ENCODE measurements around the gene LIN37.

The LIN37 gene

GRCh38 chr19:35748106-35749020 lies at the start of gene LIN37:
TSS of gene LIN37 (plus strand) at chr19:35748576. CDS start at chr19:35748725, 149 bp downstream.
- peak; percentile 99 for DNase-seq (ENCODE audit: low read depth)

- peak; percentile 92 for DNase-seq (ENCODE audit: low read depth)
Measured at GRCh38 chr19:35702223-35703012, 46.0 kb upstream of the LIN37 start.

- no peak for DNase-seq (ENCODE audit: low read depth)
Measured at GRCh38 chr19:35703343-35703742, 45.0 kb upstream of the LIN37 start.

- no peak for DNase-seq (ENCODE audit: low read depth)
Measured at GRCh38 chr19:35704218-35704617, 44.2 kb upstream of the LIN37 start, which contains the start of gene ZBTB32. TSS of gene ZBTB32 (plus strand) at chr19:35704558. CDS start at chr19:35714627, 10,069 bp downstream.

GRCh38 chr19:35708391-35708790 lies 40.0 kb upstream of the LIN37 start:
- no peak for DNase-seq (ENCODE audit: low read depth)

GRCh38 chr19:35710784-35711723 lies 37.3 kb upstream of the LIN37 start:
- DNase-seq (ENCODE audit: low read depth), result no peak

- DNase-seq (ENCODE audit: low read depth), result no peak
Measured at GRCh38 chr19:35712567-35713505, 35.5 kb upstream of the LIN37 start.

- no peak for DNase-seq (ENCODE audit: low read depth)
Measured at GRCh38 chr19:35713506-35713850, 34.9 kb upstream of the LIN37 start.

- no peak for DNase-seq (ENCODE audit: low read depth)
Measured at GRCh38 chr19:35713904-35714495, 34.4 kb upstream of the LIN37 start.

GRCh38 chr19:35714601-35715354 lies 33.6 kb upstream of the LIN37 start:
- no peak for DNase-seq (ENCODE audit: low read depth)

- DNase-seq (ENCODE audit: low read depth), result no peak
Measured at GRCh38 chr19:35715355-35715809, 33.0 kb upstream of the LIN37 start.

GRCh38 chr19:35715981-35716800 lies 32.2 kb upstream of the LIN37 start:
- DNase-seq (ENCODE audit: low read depth), result peak; percentile 26

GRCh38 chr19:35716801-35717664 lies 31.3 kb upstream of the LIN37 start:
- DNase-seq (ENCODE audit: low read depth), result peak; percentile 81

GRCh38 chr19:35717665-35718344 lies 30.6 kb upstream of the LIN37 start, which contains the start of gene KMT2B:
TSS of gene KMT2B (plus strand) at chr19:35718003. CDS start at chr19:35718019, 16 bp downstream.
- DNase-seq (ENCODE audit: low read depth), result no peak

GRCh38 chr19:35718345-35719041 lies 29.9 kb upstream of the LIN37 start:
- no peak for DNase-seq (ENCODE audit: low read depth)
